ENCODE data around the gene BMP2.

BMP2 gene

GRCh38 chr20:6768228-6769140 lies 998 bp downstream of the BMP2 start:
- no peak for DNase-seq

GRCh38 chr20:6769903-6770785 lies 2.7 kb downstream of the BMP2 start:
- DNase-seq = no peak

GRCh38 chr20:6770786-6771100 lies 3.3 kb downstream of the BMP2 start:
- DNase-seq = no peak

GRCh38 chr20:6780433-6781190 lies 13.1 kb downstream of the BMP2 start:
- no peak for DNase-seq

- no peak for DNase-seq
These were observed 16.3 kb downstream of the BMP2 start for GRCh38 chr20:6783752-6784151.

- no peak for DNase-seq
These were observed 16.7 kb downstream of the BMP2 start for GRCh38 chr20:6784210-6784631.

GRCh38 chr20:6784767-6785166 lies 17.3 kb downstream of the BMP2 start:
- DNase-seq = no peak

- DNase-seq = no peak
These were observed 19.1 kb downstream of the BMP2 start for GRCh38 chr20:6786548-6786947.

- no peak for DNase-seq
These were observed 25.3 kb downstream of the BMP2 start for GRCh38 chr20:6792789-6793188.

- DNase-seq = no peak
These were observed 34.7 kb downstream of the BMP2 start for GRCh38 chr20:6802227-6802626.

- DNase-seq = no peak
These were observed 38.8 kb downstream of the BMP2 start for GRCh38 chr20:6806275-6806674.

- DNase-seq = no peak
These were observed 44.0 kb downstream of the BMP2 start for GRCh38 chr20:6811262-6812035.

- no peak for DNase-seq
These were observed 45.0 kb downstream of the BMP2 start for GRCh38 chr20:6812530-6812929.

GRCh38 chr20:6814945-6815344 lies 47.5 kb downstream of the BMP2 start:
- no peak for DNase-seq

- DNase-seq = no peak
These were observed 50.7 kb downstream of the BMP2 start for GRCh38 chr20:6818033-6818808.

GRCh38 chr20:6819599-6819998 lies 52.1 kb downstream of the BMP2 start:
- DNase-seq = no peak

GRCh38 chr20:6824401-6824800 lies 56.9 kb downstream of the BMP2 start:
- DNase-seq = no peak

GRCh38 chr20:6827472-6827871 lies 60.0 kb downstream of the BMP2 start:
- DNase-seq = no peak

- DNase-seq = no peak
These were observed 61.4 kb downstream of the BMP2 start for GRCh38 chr20:6828794-6829423.

GRCh38 chr20:6829510-6830116 lies 62.1 kb downstream of the BMP2 start:
- DNase-seq = no peak

All from effector CD4-positive, alpha-beta T cell (primary cell).